GM12865 (cell line): Measurements from ENCODE around the gene CHCHD6.

ENCODE experiments used
- DNase-seq: peaks from one replicate; pipeline ENCODE4 v3.0.0; 2010; ENCODE audit warnings: low read depth
- H3K4me3 ChIP-seq: 2 replicates; pipeline ENCODE4 v1.5.1; 2011; ENCODE audit warnings: mild to moderate bottlenecking, low read depth, low read length, control low read depth
- CTCF ChIP-seq: IDR thresholded peaks from 2 replicates; pipeline ENCODE4 v1.5.1; 2011; ENCODE audit warnings: low read length, control low read depth, low read depth, inconsistent platforms; ENCODE audit not compliant: insufficient read depth; ENCODE audit errors: missing control alignments

CHCHD6 gene

GRCh38 chr3:126988451-126989021 lies 284.5 kb downstream of the CHCHD6 start:
- DNase-seq: no peak
- no peak for TF ChIP-seq CTCF
- H3K4me3 ChIP-seq: no peak overlapping the region

DNA sequence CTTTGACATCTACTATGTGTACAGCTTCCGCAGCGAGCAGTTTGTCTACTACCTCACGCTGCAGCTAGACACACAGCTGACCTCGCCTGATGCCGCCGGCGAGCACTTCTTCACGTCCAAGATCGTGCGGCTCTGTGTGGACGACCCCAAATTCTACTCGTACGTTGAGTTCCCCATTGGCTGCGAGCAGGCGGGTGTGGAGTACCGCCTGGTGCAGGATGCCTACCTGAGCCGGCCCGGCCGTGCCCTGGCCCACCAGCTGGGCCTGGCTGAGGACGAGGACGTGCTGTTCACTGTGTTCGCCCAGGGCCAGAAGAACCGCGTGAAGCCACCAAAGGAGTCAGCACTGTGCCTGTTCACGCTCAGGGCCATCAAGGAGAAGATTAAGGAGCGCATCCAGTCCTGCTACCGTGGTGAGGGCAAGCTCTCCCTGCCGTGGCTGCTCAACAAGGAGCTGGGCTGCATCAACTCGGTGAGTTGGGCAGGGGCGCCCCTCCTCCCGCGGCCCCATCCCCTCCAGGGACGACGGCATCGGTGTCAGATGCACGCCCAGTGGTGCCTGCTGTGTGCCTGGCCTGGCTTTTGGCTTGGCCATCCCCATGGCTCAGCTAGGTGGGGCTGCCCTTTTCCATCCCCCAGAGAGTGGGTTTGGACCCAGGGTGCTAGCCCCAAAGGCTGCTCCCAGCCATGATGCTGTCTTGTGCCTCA lies 285.4 kb downstream of the CHCHD6 start:
- no peak overlapping the region for H3K4me3 ChIP-seq
- TF ChIP-seq CTCF: no peak
- no peak for DNase-seq

GRCh38 chr3:126990024-126990700 lies 286.1 kb downstream of the CHCHD6 start:
- DNase-seq: no peak
- no peak overlapping the region for H3K4me3 ChIP-seq
- TF ChIP-seq CTCF: no peak

DNA sequence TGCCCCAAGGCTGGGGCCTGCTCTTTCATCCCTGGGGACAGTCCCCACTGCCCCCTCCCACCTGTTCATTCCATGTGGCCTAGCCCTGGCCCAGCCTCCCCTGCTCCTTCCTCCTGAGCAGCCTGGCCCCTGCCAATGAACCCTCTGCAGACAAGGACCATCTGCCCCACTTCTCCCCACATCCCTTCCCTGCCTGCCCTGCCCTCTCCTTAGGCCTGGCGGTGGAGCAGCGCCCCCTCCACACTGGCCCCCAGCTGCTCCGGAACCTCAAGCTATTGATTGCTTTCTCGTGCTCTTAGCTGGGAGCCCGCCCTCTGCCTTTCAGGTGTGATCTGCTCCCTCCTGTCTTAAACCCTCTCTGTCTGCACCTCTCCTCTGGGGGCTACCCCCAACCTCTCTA lies 286.9 kb downstream of the CHCHD6 start:
- no peak for TF ChIP-seq CTCF
- DNase-seq: no peak
- no peak overlapping the region for H3K4me3 ChIP-seq

GRCh38 chr3:126991366-126992200 lies 287.5 kb downstream of the CHCHD6 start:
- no peak for TF ChIP-seq CTCF
- H3K4me3 ChIP-seq: no peak overlapping the region

DNA sequence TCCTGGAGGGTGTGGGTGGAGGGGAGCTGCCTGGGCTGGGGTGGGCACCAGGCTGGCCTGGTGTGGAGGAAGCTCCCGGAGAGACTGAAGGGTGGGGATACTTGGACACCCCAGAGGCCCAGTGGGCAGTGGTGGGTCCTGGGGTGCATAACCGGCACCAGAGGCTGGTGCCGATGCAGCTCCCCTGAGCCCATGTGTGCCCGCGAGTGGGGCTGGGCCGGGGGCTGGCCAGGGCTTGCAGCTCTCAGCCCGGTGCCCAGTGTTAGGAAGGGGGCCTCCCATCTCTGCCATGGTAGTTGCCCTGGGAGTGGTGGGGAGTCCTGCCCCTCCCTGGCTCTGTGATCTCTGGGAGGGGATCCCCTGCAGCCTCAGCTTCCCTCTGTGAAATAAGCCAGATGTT lies 288.2 kb downstream of the CHCHD6 start:
- no peak for TF ChIP-seq CTCF
- no peak overlapping the region for H3K4me3 ChIP-seq
- DNase-seq: no peak

More at GRCh38 chr3:126991366-126992200, 287.5 kb downstream of the CHCHD6 start:
- DNase-seq: no peak
